Fibroblast of lung (primary cell): ENCODE measurements around the gene CDKAL1. TPM values are rescaled to one million over a fixed set of nuclear protein-coding genes. Genes with fewer than 3 reads are reported as not detected.

ENCODE experiments used
- DNase-seq, 2 donors: peaks; one replicate each; pipeline versions ENCODE4 v3.0.0 to v3.0.0-alpha.2; 2010; ENCODE audit warnings: low read depth in 2 of 2
- H2AFZ ChIP-seq: 2 replicates; pipeline ENCODE4 v1.5.1; 2012; ENCODE audit warnings: low read length, control low read depth, inconsistent platforms
- H3K27ac ChIP-seq: 2 replicates; pipeline ENCODE4 v1.5.1; 2011; ENCODE audit warnings: low read length, control low read depth; ENCODE audit not compliant: insufficient read depth
- H3K27me3 ChIP-seq: 2 replicates; pipeline ENCODE4 v1.5.1; 2011; ENCODE audit warnings: mild to moderate bottlenecking, low read length; ENCODE audit not compliant: control insufficient read depth, insufficient read depth
- H3K36me3 ChIP-seq: 2 replicates; pipeline ENCODE4 v1.5.1; 2011; ENCODE audit warnings: low read length; ENCODE audit not compliant: control insufficient read depth, insufficient read depth
- H3K4me1 ChIP-seq: 2 replicates; pipeline ENCODE4 v1.5.1; 2011; ENCODE audit warnings: low read length; ENCODE audit not compliant: control insufficient read depth, insufficient read depth; ENCODE audit errors: extremely low read depth
- H3K4me2 ChIP-seq: 2 replicates; pipeline ENCODE4 v1.5.1; 2011; ENCODE audit warnings: low read length, control low read depth; ENCODE audit not compliant: insufficient read depth; ENCODE audit errors: extremely low read depth
- H3K4me3 ChIP-seq, 4 experiments: fragments of 200-600 bp in 1 of 4; sonication (generic) in 1 of 4; replicated peaks in 1 of 4; 2 replicates each; pipeline ENCODE4 v1.5.1; 2011 to 2016; ENCODE audit warnings: low read length in 4 of 4, low read depth in 3 of 4, mild to moderate bottlenecking in 3 of 4, control low read depth in 2 of 4, inconsistent platforms in 1 of 4, mixed read lengths in 1 of 4; ENCODE audit not compliant: insufficient read depth in 1 of 4; ENCODE audit errors: control extremely low read depth in 1 of 4
- H3K79me2 ChIP-seq: 2 replicates; pipeline ENCODE4 v1.5.1; 2012; ENCODE audit warnings: mild to moderate bottlenecking, low read length, inconsistent platforms; ENCODE audit not compliant: control insufficient read depth, insufficient read depth
- H3K9ac ChIP-seq: 2 replicates; pipeline ENCODE4 v1.5.1; 2011; ENCODE audit warnings: mild to moderate bottlenecking, low read length, control low read depth; ENCODE audit not compliant: insufficient read depth
- H3K9me3 ChIP-seq: 2 replicates; pipeline ENCODE4 v1.5.1; 2012; ENCODE audit warnings: low read depth, low read length; ENCODE audit not compliant: control insufficient read depth, insufficient read depth
- H4K20me1 ChIP-seq: 2 replicates; pipeline ENCODE4 v1.5.1; 2011; ENCODE audit warnings: low read length; ENCODE audit not compliant: control insufficient read depth, insufficient read depth; ENCODE audit errors: extremely low read depth
- EZH2 ChIP-seq: IDR thresholded peaks from 2 replicates; pipeline ENCODE4 v1.5.1; 2012; ENCODE audit warnings: low read length, control low read depth, mild to moderate bottlenecking; ENCODE audit errors: missing control alignments
- polyA plus RNA-seq, 2 donors: library from polyadenylated mRNA; depleted of rRNA in 1 of 2; stranded (reverse) in 1 of 2; unstranded in 1 of 2; fragments of >200 nt; gene quantifications; 2 replicates each; pipeline ENCODE4 v1.2.1, GENCODE V29; 2011 to 2012; ENCODE audit warnings: missing spikeins in 1 of 2
- total RNA-seq: library from RNA; depleted of rRNA; stranded (reverse); fragments of >200 nt; gene quantifications from 2 replicates; pipeline ENCODE4 v1.2.1, GENCODE V29; 2014
- TF ChIP-seq, protein P1 (sequence below), 2 donors: IDR thresholded peaks in 1 of 2; conservative IDR thresholded peaks in 1 of 2; 1 replicate in 1 of 2; 2 replicates in 1 of 2; pipeline ENCODE4 v1.5.1; 2011 to 2012; ENCODE audit warnings: low read length in 2 of 2, control low read depth in 1 of 2, inconsistent platforms in 1 of 2, low read depth in 1 of 2, mild to moderate bottlenecking in 1 of 2

The CDKAL1 gene
- total and polyA plus RNA-seq, 2 donors (not counting 1 experiment from before 2014, with no cell fraction given): 7.4 to 15.0 TPM

DNA sequence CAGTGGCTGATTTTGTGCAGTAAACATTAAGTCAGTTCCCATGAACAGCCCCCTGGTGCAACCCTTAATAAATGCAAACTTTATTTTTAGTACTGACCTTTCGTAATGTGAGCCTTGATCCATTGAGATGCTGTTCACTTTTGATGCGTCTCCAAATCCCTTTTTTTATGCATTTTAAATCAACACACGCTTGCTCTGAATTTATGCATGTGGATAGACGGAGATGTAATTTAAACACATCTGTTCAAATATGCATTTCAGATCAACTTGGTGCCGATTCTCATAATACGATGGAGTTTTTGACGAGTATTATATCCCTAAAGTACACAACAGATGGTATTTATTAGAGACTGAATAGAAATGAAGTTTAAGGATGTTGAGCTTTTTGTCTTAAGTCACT is 505.7 kb downstream of the CDKAL1 start:
- Histone ChIP-seq H3K27ac (no peak overlapping the region), H4K20me1 (no peaks in the 10 kb centered on the region), H3K79me2 (no peaks in the 10 kb centered on the region), H3K4me1 (no peaks in the 10 kb centered on the region), H3K36me3 (no peaks in the 10 kb centered on the region), H3K27me3 (no peaks in the 10 kb centered on the region), H3K9ac (no peak overlapping the region), H2AFZ (no peak overlapping the region), H3K4me2 (no peak overlapping the region), H3K9me3 (no peaks in the 10 kb centered on the region), H3K4me3 (no peak overlapping the region)
- no peak for DNase-seq
- TF ChIP-seq, protein P1, sequence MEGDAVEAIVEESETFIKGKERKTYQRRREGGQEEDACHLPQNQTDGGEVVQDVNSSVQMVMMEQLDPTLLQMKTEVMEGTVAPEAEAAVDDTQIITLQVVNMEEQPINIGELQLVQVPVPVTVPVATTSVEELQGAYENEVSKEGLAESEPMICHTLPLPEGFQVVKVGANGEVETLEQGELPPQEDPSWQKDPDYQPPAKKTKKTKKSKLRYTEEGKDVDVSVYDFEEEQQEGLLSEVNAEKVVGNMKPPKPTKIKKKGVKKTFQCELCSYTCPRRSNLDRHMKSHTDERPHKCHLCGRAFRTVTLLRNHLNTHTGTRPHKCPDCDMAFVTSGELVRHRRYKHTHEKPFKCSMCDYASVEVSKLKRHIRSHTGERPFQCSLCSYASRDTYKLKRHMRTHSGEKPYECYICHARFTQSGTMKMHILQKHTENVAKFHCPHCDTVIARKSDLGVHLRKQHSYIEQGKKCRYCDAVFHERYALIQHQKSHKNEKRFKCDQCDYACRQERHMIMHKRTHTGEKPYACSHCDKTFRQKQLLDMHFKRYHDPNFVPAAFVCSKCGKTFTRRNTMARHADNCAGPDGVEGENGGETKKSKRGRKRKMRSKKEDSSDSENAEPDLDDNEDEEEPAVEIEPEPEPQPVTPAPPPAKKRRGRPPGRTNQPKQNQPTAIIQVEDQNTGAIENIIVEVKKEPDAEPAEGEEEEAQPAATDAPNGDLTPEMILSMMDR (conservative IDR thresholded peaks at IDR 0.05 in 1 of 2, IDR thresholded peaks at IDR 0.05 in 1 of 2; ENCODE audit: low read depth in 1 of 2, low read length in 2 of 2): no peak
- no peak for TF ChIP-seq EZH2

DNA sequence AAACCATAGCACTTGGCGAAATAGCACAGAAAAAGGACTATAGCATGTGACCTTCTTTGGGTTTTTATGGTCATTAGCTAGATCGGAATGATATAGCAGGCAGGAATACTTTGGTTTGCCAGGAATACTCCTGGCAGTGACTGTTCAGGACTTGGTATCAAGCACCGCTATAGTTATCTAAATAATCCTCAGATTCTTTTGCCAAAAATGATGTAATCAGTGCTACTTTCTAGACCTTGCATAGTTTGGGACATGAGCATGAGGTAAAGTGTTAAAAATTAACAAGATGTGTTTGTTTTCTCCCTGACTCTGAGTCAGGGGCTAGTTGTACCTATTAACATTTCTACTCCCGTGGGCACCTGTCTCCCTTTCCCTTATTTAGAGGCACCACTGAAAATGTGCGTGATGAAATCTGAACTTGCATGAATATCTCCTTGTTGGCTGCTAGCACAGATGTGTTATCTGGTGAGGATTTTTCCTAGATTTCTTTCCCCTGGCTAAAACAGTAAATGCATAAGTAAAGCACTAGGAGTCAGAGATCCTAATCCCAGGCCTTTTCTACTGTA is 511.0 kb downstream of the CDKAL1 start:
- H3K36me3 ChIP-seq: no peaks in the 10 kb centered on the region
- no peaks in the 10 kb centered on the region for H3K4me1 ChIP-seq
- no peaks in the 10 kb centered on the region for H3K9me3 ChIP-seq
- DNase-seq: peak in 1 of 2 donors; percentile 77
- H4K20me1 ChIP-seq: no peaks in the 10 kb centered on the region
- no peak overlapping the region for H3K27ac ChIP-seq
- H3K4me2 ChIP-seq: no peak overlapping the region
- no peak overlapping the region for H3K9ac ChIP-seq
- H3K79me2 ChIP-seq: no peaks in the 10 kb centered on the region
- no peak overlapping the region for H3K4me3 ChIP-seq
- TF ChIP-seq, protein P1 (conservative IDR thresholded peaks at IDR 0.05 in 1 of 2, IDR thresholded peaks at IDR 0.05 in 1 of 2; ENCODE audit: low read depth in 1 of 2, low read length in 2 of 2): no peak
- no peak for TF ChIP-seq EZH2
- no peaks in the 10 kb centered on the region for H3K27me3 ChIP-seq
- no peak overlapping the region for H2AFZ ChIP-seq

DNA sequence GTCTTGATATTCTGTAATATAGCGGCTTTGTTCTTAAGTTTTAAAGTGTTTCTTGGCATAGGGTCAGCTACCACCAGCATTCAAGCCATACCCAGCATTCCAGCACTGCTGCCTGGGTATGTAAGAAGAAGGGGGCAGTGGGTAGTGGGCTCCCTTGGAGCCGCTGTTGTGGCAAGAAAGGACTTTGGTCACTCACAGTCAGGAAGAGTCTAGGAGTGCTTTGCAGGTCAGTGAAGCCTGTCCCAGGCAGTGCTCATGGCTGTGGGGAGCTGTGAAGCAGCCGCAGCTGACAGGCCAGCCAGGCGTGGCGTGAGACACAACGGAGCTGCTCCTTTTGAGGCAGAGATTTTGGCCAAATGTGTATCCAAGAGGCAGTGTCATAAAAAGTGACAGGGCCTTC is 512.0 kb downstream of the CDKAL1 start:
- H3K79me2 ChIP-seq: no peaks in the 10 kb centered on the region
- no peaks in the 10 kb centered on the region for H3K9me3 ChIP-seq
- H3K27me3 ChIP-seq: no peaks in the 10 kb centered on the region
- H3K4me2 ChIP-seq: no peak overlapping the region
- TF ChIP-seq, protein P1 (conservative IDR thresholded peaks at IDR 0.05 in 1 of 2, IDR thresholded peaks at IDR 0.05 in 1 of 2; ENCODE audit: low read depth in 1 of 2, low read length in 2 of 2): no peak
- no peak for TF ChIP-seq EZH2
- no peak overlapping the region for H3K27ac ChIP-seq
- DNase-seq: peak in 1 of 2 donors; percentile 57
- H2AFZ ChIP-seq: no peak overlapping the region
- H3K4me1 ChIP-seq: no peaks in the 10 kb centered on the region
- no peaks in the 10 kb centered on the region for H3K36me3 ChIP-seq
- no peaks in the 10 kb centered on the region for H4K20me1 ChIP-seq
- no peak overlapping the region for H3K4me3 ChIP-seq
- no peak overlapping the region for H3K9ac ChIP-seq
